Hippocampal formation (tissue), 2 donors: ENCODE measurements around the gene NAA35.
"Not testable (repeated sequence)": the region's sequence is repeated elsewhere in the genome, so short reads cannot be mapped to it uniquely, and the experiment has no call there.

Source experiments
- DNase-seq, 2 donors: peaks; one replicate each; lab custom pipeline; 2025; lab: John Stamatoyannopoulos, UW

NAA35 gene

GRCh38 chr9:85940832-85941621 lies at the start of gene NAA35:
NAA35 (plus strand) TSS chr9:85941146; CDS start chr9:85942160, 1,014 bp downstream.
- peak; percentile 98 for DNase-seq

- no peak for DNase-seq
These were observed 48.5 kb upstream of the NAA35 start for GRCh38 chr9:85892401-85892800.

- DNase-seq = no peak
These were observed 45.3 kb upstream of the NAA35 start for GRCh38 chr9:85895685-85896084.

- DNase-seq = no peak
These were observed 43.1 kb upstream of the NAA35 start for GRCh38 chr9:85897848-85898247.

GRCh38 chr9:85898332-85898731 lies 42.6 kb upstream of the NAA35 start:
- no peak for DNase-seq

GRCh38 chr9:85899388-85899787 lies 41.6 kb upstream of the NAA35 start:
- DNase-seq = no peak

GRCh38 chr9:85900504-85901201 lies 40.3 kb upstream of the NAA35 start:
- DNase-seq = no peak

GRCh38 chr9:85904975-85905374 lies 36.0 kb upstream of the NAA35 start:
- DNase-seq = no peak

- no peak for DNase-seq
These were observed 35.0 kb upstream of the NAA35 start for GRCh38 chr9:85905957-85906356.

GRCh38 chr9:85909390-85909789 lies 31.6 kb upstream of the NAA35 start:
- no peak for DNase-seq

GRCh38 chr9:85914108-85914507 lies 26.8 kb upstream of the NAA35 start:
- DNase-seq = no peak

- DNase-seq = no peak
These were observed 23.2 kb upstream of the NAA35 start for GRCh38 chr9:85917756-85918155.

GRCh38 chr9:85925493-85925892 lies 15.5 kb upstream of the NAA35 start:
- no peak for DNase-seq

- no peak for DNase-seq
These were observed 13.9 kb upstream of the NAA35 start for GRCh38 chr9:85927076-85927475.

GRCh38 chr9:85931495-85931894 lies 9.5 kb upstream of the NAA35 start:
- DNase-seq = no peak

GRCh38 chr9:85935950-85936349 lies 5.0 kb upstream of the NAA35 start:
- DNase-seq = not testable (repeated sequence)

- no peak for DNase-seq
These were observed 593 bp upstream of the NAA35 start for GRCh38 chr9:85940275-85940831.

- peak in 1 of 2 donors; percentile 16 for DNase-seq
These were observed 635 bp downstream of the NAA35 start for GRCh38 chr9:85941622-85941940.

- no peak for DNase-seq
These were observed 1.3 kb downstream of the NAA35 start for GRCh38 chr9:85941966-85942912.

GRCh38 chr9:85942913-85943709 lies 2.2 kb downstream of the NAA35 start:
- no peak for DNase-seq

GRCh38 chr9:85943757-85944430 lies 2.9 kb downstream of the NAA35 start:
- DNase-seq = no peak
